Natural killer cell (primary cell): ENCODE measurements around the gene DENND2A. TPM values are rescaled to one million over a fixed set of nuclear protein-coding genes. Genes with fewer than 3 reads are reported as not detected.

Source experiments
- ATAC-seq, 3 donors: fragments of 150-1000 bp in 2 of 3; fragments of 200-7000 bp in 1 of 3; cut with Tn5 transposase; 1 replicate in 1 of 3; 2 replicates in 2 of 3; pipeline ENCODE4 v1.10.0; 2021; ENCODE audit warnings: mild to moderate bottlenecking in 2 of 3, moderate library complexity in 2 of 3
- DNase-seq, 2 donors: peaks; one replicate each; pipeline versions ENCODE4 v3.0.0 to v3.0.0-alpha.2; 2013 to 2021; ENCODE audit warnings: mixed read lengths in 1 of 2
- H3K27ac ChIP-seq: one replicate; pipeline ENCODE4 v1.5.1; 2013; ENCODE audit warnings: mild to moderate bottlenecking, low read length
- H3K27me3 ChIP-seq: one replicate; pipeline ENCODE4 v1.6.1; 2013; ENCODE audit warnings: low read length; ENCODE audit not compliant: control insufficient read depth, insufficient read depth
- H3K36me3 ChIP-seq: one replicate; pipeline ENCODE4 v1.6.1; 2013; ENCODE audit warnings: low read length; ENCODE audit not compliant: control insufficient read depth, insufficient read depth
- H3K4me1 ChIP-seq: one replicate; pipeline ENCODE4 v1.6.1; 2013; ENCODE audit warnings: low read length; ENCODE audit not compliant: control insufficient read depth, insufficient read depth
- H3K4me3 ChIP-seq: one replicate; pipeline ENCODE4 v1.5.1; 2013; ENCODE audit warnings: low read length
- H3K9me3 ChIP-seq: one replicate; pipeline ENCODE4 v1.6.1; 2013; ENCODE audit warnings: low read length; ENCODE audit not compliant: control insufficient read depth, insufficient read depth
- H3K27ac Mint-ChIP-seq, 2 donors: one replicate each; pipeline ENCODE4 v1.8.0; 2022; ENCODE audit warnings: mild to moderate bottlenecking in 2 of 2, mixed read lengths in 2 of 2, moderate library complexity in 1 of 2
- H3K27me3 Mint-ChIP-seq, 2 donors: one replicate each; pipeline ENCODE4 v1.8.0; 2022; ENCODE audit warnings: low read depth in 2 of 2, mixed read lengths in 2 of 2
- H3K36me3 Mint-ChIP-seq: one replicate; pipeline ENCODE4 v1.8.0; 2022; ENCODE audit warnings: mixed read lengths
- H3K4me1 Mint-ChIP-seq, 2 donors: one replicate each; pipeline ENCODE4 v1.8.0; 2022; ENCODE audit warnings: mixed read lengths in 2 of 2
- H3K4me3 Mint-ChIP-seq: one replicate; pipeline ENCODE4 v1.8.0; 2022; ENCODE audit warnings: mild to moderate bottlenecking, moderate library complexity, mixed read lengths
- H3K9me3 Mint-ChIP-seq, 2 donors: one replicate each; pipeline ENCODE4 v1.8.0; 2022; ENCODE audit warnings: mixed read lengths in 2 of 2
- CTCF ChIP-seq: fragments of 200-600 bp; IDR thresholded peaks from one replicate; pipeline ENCODE4 v1.8.0; 2022; ENCODE audit warnings: antibody characterized with exemption
- whole genome bisulfite sequencing: methylation state at CpG from one replicate; pipeline ENCODE4 v1.1.7; 2013; ENCODE audit warnings: missing lambda C conversion rate; ENCODE audit not compliant: insufficient coverage; 5-methylcytosine and 5-hydroxymethylcytosine counted together
- intact Hi-C: fragments of 100-400 bp; cut with micrococcal nuclease; formaldehyde crosslinking; loops from one replicate; pipeline ENCODE4 v1.14.2; 2022
- total RNA-seq, 4 donors: library from RNA; stranded (reverse); fragments of 120-200 nt in 1 of 4; gene quantifications; one replicate each; pipeline versions ENCODE4 v1.2.3 to v1.2.4, GENCODE V29; 2013 to 2022

The DENND2A gene
- total RNA-seq, 3 donors from 2014 or later (not counting 1 experiment from before 2014, with no cell fraction given) = 0.12 TPM; not detected in 2

- Histone ChIP-seq H3K4me1 (peaks cover 14% of the 10 kb centered on the region), H3K27me3 (no peaks in the 10 kb centered on the region), H3K27ac (peak overlapping the region; percentile 26), H3K36me3 (no peaks in the 10 kb centered on the region), H3K4me3 (no peak overlapping the region), H3K9me3 (no peaks in the 10 kb centered on the region)
- no peaks in the 10 kb centered on the region for H3K36me3 Mint-ChIP-seq
- H3K27ac Mint-ChIP-seq = peak overlapping the region; percentile 85 to 86
- peak; percentile 84 to 89 (median 84) for ATAC-seq
- DNase-seq = peak in 1 of 2 donors; percentile 68
- no peaks in the 10 kb centered on the region for H3K9me3 Mint-ChIP-seq
- TF ChIP-seq CTCF = no peak
- intact Hi-C loops = loop anchor here (10.0 kb wide), 1 partner anchor 142 kb away; no protein-coding TSS in a partner anchor
- peaks cover 25 to 30% of the 10 kb centered on the region in 2 donors for H3K4me1 Mint-ChIP-seq
- H3K27me3 Mint-ChIP-seq = peaks cover 0 to 14% of the 10 kb centered on the region in 2 donors
- H3K4me3 Mint-ChIP-seq = peak overlapping the region; percentile 92
- 62% methylated on average over 9 of the region's 11 CpGs for WGBS
These were observed 16.2 kb upstream of the DENND2A start for GRCh38 chr7:140656548-140657515.

GRCh38 chr7:140655511-140656408 lies 15.1 kb upstream of the DENND2A start:
- H3K4me3 ChIP-seq = no peak overlapping the region
- peak overlapping the region; percentile 92 for H3K4me3 Mint-ChIP-seq

GRCh38 chr7:140654661-140655060 lies 14.0 kb upstream of the DENND2A start:
- intact Hi-C loops = loop anchor here (10.0 kb wide), 1 partner anchor 140 kb away; no protein-coding TSS in a partner anchor
- peak overlapping the region in 1 of 2 donors; percentile 17 for H3K27ac Mint-ChIP-seq

More at GRCh38 chr7:140655511-140656408, 15.1 kb upstream of the DENND2A start:
- no peaks in the 10 kb centered on the region for H3K36me3 Mint-ChIP-seq
- no peaks in the 10 kb centered on the region for H3K9me3 ChIP-seq
- peaks cover 14% of the 10 kb centered on the region for H3K4me1 ChIP-seq
- peaks cover 25 to 30% of the 10 kb centered on the region in 2 donors for H3K4me1 Mint-ChIP-seq
- TF ChIP-seq CTCF = no peak
- 96% methylated on average over 16 of the region's 16 CpGs for whole genome bisulfite sequencing
- no peak for DNase-seq
- intact Hi-C loops = loop anchor here (10.0 kb wide), 1 partner anchor 141 kb away; no protein-coding TSS in a partner anchor
- no peaks in the 10 kb centered on the region for H3K36me3 ChIP-seq
- no peaks in the 10 kb centered on the region for H3K27me3 ChIP-seq
- peaks cover 0 to 11% of the 10 kb centered on the region in 2 donors for H3K27me3 Mint-ChIP-seq
- no peak for ATAC-seq
- peak overlapping the region; percentile 85 to 86 for H3K27ac Mint-ChIP-seq
- H3K9me3 Mint-ChIP-seq = no peaks in the 10 kb centered on the region
- peak overlapping the region; percentile 0 for H3K27ac ChIP-seq

More at GRCh38 chr7:140654661-140655060, 14.0 kb upstream of the DENND2A start:
- 80% methylated on average over 4 of the region's 4 CpGs for WGBS
- Mint-ChIP-seq H3K9me3 (no peaks in the 10 kb centered on the region), H3K4me3 (no peak overlapping the region), H3K36me3 (no peaks in the 10 kb centered on the region), H3K4me1 (peaks cover 25 to 30% of the 10 kb centered on the region in 2 donors), H3K27me3 (peaks cover 0 to 11% of the 10 kb centered on the region in 2 donors)
- no peak for DNase-seq
- H3K9me3 ChIP-seq = no peaks in the 10 kb centered on the region
- no peaks in the 10 kb centered on the region for H3K27me3 ChIP-seq
- H3K4me1 ChIP-seq = peaks cover 14% of the 10 kb centered on the region
- no peak overlapping the region for H3K4me3 ChIP-seq
- no peak for ATAC-seq
- H3K36me3 ChIP-seq = no peaks in the 10 kb centered on the region
- no peak for TF ChIP-seq CTCF
- no peak overlapping the region for H3K27ac ChIP-seq
